GM19035 (cell line): Measurements from ENCODE around the gene OR2T29.
"Not testable (repeated sequence)": the region's sequence is repeated elsewhere in the genome, so short reads cannot be mapped to it uniquely, and the experiment has no call there.

Experiments
- ATAC-seq: cut with Tn5 transposase; IDR thresholded peaks from one replicate; pipeline ENCODE4 v1.9.1; 2021; ENCODE audit not compliant: unreplicated experiment

Gene OR2T29, protein sequence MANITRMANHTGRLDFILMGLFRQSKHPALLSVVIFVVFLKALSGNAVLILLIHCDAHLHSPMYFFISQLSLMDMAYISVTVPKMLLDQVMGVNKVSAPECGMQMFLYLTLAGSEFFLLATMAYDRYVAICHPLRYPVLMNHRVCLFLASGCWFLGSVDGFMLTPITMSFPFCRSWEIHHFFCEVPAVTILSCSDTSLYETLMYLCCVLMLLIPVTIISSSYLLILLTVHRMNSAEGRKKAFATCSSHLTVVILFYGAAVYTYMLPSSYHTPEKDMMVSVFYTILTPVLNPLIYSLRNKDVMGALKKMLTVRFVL

DNA sequence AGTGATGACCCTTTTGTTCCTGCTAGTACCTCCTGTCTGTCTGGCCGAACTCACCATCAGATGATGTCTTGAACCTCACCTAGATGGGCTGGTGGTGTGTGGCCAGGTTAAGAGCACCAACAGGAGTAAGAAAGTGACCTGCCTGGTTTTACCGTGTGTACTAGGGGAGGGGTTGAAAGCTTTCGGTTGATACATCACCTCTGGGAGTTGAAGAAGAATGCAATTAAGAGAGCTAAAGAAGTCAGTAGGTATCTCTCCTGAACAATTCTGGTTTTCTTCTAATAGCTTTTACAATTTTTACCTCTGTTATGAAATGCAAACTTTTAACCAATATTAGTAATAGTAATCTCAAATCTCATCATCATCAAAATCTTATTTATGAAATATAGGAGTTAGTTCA lies at the start of gene OR2T29:
OR2T29 (minus strand) TSS at position 101 of the 400 bp plus-strand sequence. CDS start 3,281 bp downstream, outside the sequence.
- ATAC-seq: not testable (repeated sequence)

DNA sequence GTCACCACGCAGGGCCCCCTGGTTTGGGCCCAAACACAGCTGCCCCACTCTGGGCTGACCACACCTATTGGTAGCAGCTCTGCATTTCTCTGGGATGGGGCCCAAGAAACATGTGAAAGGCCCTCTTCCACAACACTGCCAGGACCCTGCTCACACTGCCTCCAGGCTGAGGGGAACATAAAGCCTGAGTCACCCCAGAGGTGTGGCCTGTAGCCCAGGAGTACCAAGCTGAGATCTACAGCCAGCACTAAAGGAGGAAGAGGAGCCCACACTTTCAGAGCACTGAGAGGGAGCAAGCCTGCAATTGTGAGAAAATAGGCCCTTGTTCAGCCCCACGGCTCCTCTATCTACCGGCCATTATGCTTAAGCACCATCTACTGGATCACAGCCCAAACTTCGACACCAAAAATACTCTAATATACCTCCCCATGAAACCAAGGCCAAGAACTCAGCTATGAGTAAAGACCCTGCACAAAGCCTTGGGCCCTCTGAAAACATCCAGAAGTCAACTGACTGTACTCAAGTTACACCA lies 49.4 kb upstream of the OR2T29 start:
- no peak for ATAC-seq

DNA sequence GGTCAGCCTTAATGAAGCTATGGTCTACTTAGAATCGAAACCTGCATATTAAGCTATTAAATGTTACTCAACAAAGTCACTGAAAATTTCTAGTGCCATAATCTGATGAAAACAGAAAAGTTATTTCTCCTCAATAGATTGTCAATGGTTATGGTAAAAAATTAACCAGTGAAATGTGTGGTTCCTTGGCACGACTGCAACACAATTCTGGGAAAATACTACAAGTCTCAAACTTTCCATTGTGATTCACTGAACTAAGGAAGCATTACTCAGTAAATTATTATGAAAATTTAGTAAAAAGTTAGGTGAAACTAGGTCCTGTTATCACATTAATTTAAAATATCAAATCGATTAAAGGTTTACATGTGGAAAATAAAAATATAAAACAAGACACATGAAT lies 47.7 kb upstream of the OR2T29 start:
- no peak for ATAC-seq

DNA sequence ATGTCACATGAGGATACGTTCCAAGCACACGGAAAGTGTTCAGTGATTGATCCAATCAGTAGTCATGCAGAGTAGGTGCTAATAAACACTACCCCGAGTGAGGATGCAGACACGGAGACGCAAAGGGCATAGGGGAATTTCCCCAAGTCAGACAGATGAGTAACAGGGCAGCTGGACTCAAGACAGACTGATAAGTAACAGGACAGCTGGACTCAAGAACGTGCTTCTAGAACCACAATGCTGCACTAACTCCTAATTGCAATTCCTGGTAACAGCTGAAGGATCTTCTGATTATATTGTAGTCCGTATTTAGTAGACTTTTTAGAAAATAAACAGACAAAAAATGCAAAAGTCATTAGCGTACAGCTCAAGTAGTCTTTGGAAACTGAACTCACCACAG lies 36.8 kb upstream of the OR2T29 start:
- ATAC-seq: no peak

DNA sequence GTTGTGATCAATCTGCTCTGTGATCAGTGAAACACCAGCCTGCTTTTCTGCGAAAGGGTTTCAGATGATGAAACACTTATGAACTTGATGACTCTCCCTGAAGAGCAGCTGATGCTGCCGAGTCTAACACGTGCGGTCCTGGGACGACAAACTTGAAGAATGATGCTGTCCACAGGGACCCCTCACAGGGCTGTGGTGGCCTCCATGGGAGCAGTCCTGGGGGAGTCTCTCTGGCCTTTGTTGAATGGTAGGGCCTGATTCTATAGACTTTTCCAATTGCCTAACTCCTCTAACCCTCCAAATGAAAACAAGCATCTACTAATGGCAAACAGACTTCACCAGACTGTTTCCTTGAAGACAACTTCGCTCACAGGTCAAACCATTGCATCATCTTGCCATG lies 35.0 kb upstream of the OR2T29 start, which contains the start of gene OR2T10:
OR2T10 (minus strand) TSS at position 112 of the 400 bp plus-strand sequence. CDS start 3,932 bp downstream, outside the sequence.
- no peak for ATAC-seq

DNA sequence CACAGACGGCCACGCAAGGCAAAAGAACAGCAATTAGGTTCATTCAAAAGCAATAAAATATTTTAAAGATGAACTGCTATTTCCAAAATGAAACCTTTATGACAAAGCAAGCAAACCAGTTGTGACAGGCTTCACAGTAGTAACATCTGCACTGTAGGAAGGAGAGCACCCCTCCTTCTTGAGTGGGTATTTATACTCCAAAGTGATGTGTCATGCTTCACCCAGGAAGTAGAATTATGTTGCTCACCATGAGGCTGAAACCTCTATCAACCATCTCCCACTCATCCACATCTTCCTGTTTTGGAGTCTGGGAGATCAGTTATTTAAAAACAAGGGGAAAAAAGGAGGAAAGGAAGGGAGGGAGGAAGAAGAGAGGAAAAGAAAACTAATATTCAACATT lies 34.0 kb upstream of the OR2T29 start:
- ATAC-seq: no peak

DNA sequence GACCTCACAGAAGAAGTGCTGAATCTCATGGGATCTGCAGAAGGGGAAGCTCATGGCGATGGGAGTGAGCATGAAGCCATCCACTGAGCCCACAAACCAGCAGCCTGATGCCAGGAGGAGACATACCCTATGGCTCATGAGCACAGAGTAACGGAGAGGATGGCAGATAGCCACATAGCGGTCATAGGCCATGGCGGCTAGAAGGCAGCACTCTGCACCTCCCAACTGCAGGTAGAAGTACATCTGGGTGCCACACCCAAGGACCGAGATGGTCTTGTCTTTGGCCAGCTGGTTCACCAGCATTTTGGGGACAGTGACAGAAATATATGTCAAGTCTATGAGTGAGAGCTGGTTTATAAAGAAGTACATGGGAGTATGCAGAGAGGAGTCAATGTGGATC lies 30.7 kb upstream of the OR2T29 start:
- ATAC-seq: no peak

DNA sequence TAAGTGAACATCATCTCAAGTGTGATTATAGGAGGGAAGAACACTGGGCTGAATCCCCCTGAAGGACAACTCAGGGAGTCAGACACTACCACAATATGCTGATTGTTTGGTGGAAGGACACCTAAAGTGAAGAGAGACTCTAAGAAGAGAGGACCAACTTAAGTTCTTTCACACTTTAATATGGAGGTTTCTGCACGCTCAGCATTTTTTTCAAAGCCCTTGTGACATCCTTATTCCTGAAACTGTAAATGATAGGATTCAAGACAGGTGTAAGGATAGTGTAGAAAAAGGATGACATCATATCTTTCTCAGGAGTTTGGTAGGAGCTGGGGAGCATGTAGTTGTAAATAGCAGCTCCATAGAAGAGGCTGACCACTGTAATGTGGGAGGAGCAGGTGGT lies 30.1 kb upstream of the OR2T29 start:
- ATAC-seq: no peak

DNA sequence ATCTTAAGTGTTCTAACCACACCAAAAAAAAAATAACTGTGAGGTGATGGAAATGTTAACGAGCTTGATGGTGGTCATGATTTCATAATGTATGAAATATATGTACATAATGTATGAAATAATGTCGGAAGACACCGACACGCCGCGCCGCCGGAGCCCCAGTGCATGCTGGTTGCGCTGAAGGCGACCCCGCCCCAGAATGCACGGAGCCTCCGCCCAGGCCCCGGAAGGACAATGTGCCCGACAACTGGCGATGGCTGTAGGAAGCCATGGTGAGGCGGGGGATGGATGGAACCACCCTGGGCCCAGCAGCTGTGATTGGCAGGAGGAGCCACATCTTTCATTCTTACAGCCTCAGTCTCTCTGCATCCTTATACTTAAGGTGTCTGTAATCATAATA lies 27.5 kb upstream of the OR2T29 start:
- ATAC-seq: no peak

DNA sequence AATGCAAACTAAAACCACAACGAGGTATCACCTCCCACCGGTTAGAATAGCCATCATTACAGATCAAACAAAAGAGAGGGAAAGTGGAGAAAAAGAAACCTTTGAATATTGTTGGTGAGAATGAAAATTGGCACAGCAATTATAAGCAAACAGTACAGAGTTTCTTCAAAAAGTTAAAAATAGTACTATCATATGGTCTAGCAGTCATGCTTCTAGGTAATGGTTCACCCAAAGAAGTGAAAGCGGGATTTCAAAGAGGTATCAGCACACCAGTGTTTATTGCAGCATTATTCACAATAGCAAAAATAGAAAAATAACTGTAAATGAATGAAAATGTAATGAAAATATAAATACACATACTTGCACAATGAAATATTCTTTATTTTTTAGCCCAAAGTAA lies 26.8 kb upstream of the OR2T29 start:
- no peak for ATAC-seq

DNA sequence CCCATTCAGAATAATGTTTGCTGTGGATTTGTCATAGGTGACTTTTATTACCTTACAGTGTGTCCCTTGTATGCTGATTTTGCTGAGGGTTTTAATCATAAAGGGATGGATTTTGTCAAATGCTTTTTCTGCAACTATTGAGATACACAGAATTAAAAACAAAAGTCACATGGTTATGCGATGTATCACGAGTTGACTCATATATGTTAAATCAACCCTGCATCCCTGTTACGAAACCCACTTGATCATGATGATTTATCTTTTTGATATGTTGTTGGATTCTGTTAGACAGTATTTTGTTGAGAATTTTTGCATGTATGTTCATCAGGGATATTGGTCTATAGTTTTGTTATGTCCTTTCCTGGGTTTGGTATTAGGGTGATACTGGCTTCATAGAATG lies 22.7 kb upstream of the OR2T29 start:
- ATAC-seq: no peak

DNA sequence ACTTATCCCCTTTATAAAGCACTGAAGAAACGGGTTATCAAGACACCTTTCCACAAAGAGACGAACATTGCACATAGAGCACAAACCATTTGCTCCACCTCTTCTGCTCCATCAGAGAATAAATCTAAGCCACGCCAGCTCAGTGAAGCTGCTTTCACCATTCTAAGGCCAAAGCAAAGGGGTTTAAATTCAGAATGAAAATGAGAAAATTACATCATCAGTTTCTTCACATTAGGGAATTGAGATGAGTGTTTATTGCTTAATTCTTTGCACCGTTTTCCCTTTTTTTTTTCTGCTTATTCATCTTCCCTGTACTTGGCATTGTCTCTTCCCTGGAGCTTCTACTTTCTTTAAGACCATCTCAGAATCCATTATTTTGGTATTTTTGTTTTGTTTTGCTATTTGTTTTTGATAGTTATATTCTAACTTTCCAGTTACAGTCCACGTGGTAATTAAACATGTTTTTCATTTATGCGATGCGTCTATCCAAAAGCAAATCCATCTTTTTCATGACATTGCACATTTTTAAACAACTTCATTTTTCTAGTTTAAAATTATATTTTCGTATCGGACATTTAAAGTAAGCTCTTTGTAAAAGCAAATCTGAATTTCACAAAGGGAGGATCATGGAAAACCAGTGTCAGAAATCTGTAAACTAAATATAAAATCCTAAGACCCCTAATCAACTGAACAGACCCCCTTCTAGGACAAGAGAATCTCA lies 13.8 kb upstream of the OR2T29 start:
- ATAC-seq: no peak

DNA sequence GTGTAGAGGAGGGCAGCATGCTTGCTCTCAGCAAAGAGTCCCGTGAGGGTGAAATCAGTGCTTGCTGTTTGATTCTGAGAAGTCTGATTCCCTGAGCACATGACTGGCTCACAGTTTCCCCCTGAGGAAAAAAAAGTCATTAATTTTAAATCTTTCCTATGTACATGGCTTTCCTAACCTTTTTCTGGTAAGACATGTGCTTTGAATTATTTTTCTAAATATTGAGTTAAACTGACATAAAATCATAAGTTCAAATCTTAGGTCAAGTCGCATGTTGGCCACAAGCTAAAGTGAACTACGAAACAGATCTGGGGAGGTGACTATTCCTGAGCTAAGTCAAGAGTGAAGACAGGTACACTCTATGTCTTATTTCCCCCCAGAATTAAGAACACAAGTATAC lies 12.1 kb upstream of the OR2T29 start, which contains the start of gene OR2T34:
OR2T34 (minus strand) TSS at position 101 of the 400 bp plus-strand sequence; CDS start at position 101, 0 bp downstream.
- not testable (repeated sequence) for ATAC-seq

DNA sequence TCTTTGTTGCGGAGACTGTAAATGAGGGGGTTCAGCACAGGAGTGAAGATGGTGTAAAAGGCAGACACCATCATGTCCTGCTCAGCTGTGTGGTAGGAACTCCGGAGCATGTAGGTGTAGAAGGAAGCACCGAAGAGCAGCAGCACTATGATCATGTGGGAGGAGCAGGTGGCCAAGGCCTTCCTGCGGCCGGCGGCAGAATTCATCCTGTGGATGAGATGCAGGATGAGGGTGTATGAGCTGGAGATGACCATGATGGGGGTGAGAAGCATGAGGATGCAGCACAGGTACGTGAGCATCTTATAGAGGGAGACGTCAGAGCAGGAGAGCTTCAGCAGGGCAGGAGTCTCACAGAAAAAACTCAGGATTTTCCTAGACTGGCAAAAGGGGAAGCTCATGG lies 11.3 kb upstream of the OR2T29 start:
- not testable (repeated sequence) for ATAC-seq

DNA sequence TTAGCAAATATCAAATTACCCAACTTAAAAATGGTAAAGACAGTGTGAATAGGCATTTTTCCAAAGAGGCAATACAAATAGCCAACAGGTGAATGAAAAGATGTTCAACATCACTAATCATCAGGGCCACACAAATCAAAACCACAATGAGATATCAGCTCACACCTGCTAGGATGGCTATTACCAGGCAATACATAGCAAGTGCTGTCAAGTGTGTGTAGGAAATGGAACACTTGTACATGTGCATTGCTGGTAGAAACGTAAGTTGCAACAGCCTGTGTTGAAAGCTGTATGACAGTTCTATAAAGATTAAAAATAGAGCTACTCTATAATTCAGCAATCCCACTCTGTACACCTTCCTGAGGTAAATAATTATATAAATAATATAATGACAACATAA lies 9.5 kb upstream of the OR2T29 start:
- peak; percentile 81 for ATAC-seq

DNA sequence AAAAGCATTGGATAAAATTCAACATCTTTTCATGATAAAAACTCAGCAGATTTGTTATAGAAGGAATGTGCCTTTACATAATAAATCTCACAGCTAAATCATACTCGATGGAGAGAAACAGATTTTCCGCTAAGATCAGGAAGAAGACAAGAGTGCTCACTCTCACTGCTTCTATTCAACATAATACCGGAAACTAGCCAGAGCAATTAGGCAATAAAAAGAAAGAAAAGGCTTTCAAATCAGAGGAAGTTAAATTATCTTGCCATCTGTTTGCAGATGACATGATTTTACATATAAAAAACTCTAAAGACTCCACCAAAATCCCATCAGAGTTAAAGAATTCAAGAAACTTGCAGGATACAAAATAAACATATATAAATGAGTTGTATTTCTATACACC lies 8.2 kb upstream of the OR2T29 start:
- not testable (repeated sequence) for ATAC-seq

DNA sequence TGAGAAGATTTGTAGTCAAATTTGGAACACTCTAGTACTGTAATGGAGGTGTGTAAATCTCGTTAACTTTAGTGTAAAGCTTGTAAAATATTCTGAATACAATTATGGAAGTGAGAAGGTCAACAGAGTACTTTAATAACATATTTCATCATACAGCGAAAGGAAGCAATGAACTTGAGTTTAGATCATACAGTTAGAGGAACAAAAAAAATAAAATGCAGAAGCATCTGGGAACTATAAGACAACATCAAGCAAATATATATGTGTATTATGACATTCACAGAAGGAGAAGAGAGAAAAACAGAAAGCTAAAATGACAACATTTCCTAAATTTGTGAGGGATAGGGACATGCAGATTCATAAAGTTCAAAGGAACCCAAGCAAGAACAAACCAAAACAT lies 6.5 kb upstream of the OR2T29 start:
- ATAC-seq: not testable (repeated sequence)

DNA sequence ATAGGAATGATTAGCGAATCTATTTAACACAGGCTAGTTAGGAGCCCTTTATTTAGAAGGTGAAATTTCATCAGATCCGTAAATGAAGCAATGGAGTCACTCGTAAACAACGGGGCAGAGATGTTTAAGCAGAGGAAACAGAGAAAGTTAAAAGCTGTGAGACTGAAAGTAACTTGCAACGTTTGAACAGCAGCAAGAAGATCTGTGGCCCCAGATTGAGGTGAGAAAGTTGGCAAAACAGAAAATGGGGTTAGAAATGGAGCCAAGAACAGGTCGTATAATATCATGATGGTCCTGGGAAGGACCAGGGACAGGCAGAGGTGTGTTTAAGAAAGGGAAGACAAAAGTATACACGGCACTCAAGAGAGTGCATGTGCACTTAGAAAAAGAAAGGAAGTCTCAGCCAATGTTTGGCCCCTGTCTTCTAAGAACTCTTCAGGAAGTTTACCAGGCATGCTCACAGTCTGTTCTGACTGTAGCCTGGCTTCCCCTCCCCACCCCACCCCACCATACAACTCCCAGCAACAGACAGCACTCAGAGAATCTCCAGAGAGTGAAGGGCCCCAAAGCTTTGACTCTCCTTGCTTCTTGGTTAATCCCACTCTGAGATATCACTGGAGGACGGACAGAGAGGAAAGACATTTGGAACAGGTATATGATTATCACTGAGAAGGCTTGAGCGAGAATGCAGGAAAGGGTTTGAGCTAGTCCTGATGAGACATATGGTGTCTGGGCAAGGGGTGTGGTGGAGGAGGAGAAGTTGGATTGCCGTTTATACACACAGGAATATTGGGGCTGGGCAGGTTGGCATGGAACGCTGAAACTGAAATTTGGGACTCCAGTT lies 3.2 kb upstream of the OR2T29 start:
- ATAC-seq: peak; percentile 67

DNA sequence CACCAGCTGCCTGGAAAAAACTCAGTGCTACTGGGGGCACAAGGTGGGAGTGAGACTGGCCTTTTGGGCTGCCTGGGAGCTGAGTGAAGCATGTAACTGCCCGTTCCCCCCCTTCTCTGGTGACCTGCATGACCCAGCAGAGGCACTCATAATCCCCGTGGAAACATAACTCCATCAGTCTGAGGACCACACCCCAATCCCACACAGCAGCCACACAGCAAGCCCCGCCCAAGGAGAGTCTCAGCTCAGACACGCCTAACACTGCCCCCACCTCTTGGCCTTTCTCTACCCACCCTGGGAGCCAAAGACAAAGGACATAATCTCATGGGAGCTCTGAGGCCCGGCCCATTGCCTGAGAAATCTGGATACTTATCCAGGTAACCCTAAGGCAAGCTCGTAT lies 11.5 kb downstream of the OR2T29 start:
- ATAC-seq: not testable (repeated sequence)

DNA sequence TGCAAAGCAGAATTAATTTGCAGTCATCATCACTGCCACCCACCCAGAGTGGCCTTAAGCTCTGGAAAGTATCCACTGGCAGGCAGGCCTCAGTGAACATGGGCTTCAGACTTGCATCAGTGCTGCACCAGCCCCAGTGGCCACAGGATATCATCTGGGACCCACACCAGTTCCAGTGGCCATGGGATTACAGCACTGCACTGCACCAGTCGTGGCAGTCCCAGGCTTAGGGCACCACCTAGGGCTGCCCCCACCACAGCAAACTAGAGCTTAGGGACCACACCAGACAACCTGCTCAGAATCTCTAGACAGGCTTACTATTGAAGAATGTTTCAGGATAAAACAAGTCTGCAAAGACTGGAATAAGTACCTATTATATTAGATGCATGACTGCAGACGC lies 15.2 kb downstream of the OR2T29 start:
- not testable (repeated sequence) for ATAC-seq

DNA sequence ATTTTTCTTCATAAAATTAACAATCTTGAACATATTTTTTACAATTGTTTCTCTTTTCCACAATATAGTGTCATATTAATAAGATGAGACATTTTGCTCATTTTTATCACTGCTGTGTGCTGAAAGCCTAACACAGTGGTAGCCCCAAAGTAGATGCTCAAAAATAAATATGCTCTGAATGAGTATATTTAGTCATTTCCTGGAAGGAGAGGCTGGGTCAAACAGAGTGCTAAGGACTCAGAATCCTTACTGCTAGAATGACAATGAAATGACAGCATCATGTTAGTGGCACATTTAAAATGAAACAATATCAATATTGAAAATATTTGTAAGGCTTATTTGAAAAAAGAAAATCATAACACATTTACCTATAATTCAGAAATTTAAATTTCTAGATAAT lies 25.1 kb downstream of the OR2T29 start:
- ATAC-seq: not testable (repeated sequence)
